SK-N-SH (cell line): ENCODE measurements around the gene MPZL1. TPM values are rescaled to one million over a fixed set of nuclear protein-coding genes. Genes with fewer than 3 reads are reported as not detected.

Source experiments
- CTCF ChIA-PET: fragments of 300-600, 350-600 bp; formaldehyde crosslinking; extraction: SDS; loops from one replicate; lab custom pipeline; 2021; lab: Yijun Ruan, JAX
- POLR2A ChIA-PET: fragments of 350-600 bp; sonication (Branson Sonifier 250); formaldehyde crosslinking; extraction: SDS; loops from one replicate; lab custom pipeline; 2020; ENCODE audit warnings: antibody characterized with exemption, inconsistent platforms; lab: Yijun Ruan, JAX
- DNase-seq: peaks from one replicate; pipeline ENCODE4 v3.0.0; 2012
- H2AFZ ChIP-seq: fragments of 200-600 bp; sonication (generic); 2 replicates; pipeline ENCODE4 v1.8.1; 2016; ENCODE audit warnings: antibody characterized with exemption, mild to moderate bottlenecking, low read depth
- H3F3A ChIP-seq: fragments of 200-600 bp; sonication (generic); replicated peaks from 2 replicates; pipeline ENCODE3; 2016; ENCODE audit warnings: antibody characterized with exemption, mild to moderate bottlenecking; ENCODE audit not compliant: insufficient read depth
- H3K27ac ChIP-seq, 2 experiments: fragments of 200-500 bp in 1 of 2; fragments of 200-600 bp in 1 of 2; sonication (Bioruptor generic) in 1 of 2; sonication (generic), shearing (Covaris generic) in 1 of 2; 2 replicates each; pipeline versions ENCODE4 v1.5.1 to v1.6.1; 2014 to 2016; ENCODE audit warnings: low read depth in 2 of 2, inconsistent platforms in 1 of 2, low read length in 1 of 2, mild to moderate bottlenecking in 1 of 2, mixed read lengths in 1 of 2
- H3K27me3 ChIP-seq: fragments of 200-600 bp; sonication (generic), shearing (Covaris generic); 2 replicates; pipeline ENCODE4 v1.6.1; 2016; ENCODE audit warnings: mixed run types; ENCODE audit not compliant: insufficient read depth
- H3K36me3 ChIP-seq, 2 experiments: fragments of 200-500 bp in 1 of 2; fragments of 200-600 bp in 1 of 2; sonication (Bioruptor generic) in 1 of 2; sonication (generic) in 1 of 2; replicated peaks in 1 of 2; 2 replicates each; pipeline versions ENCODE3 to v1.5.1; 2014 to 2016; ENCODE audit warnings: low read length in 1 of 2, mild to moderate bottlenecking in 1 of 2; ENCODE audit not compliant: insufficient read depth in 2 of 2, control insufficient read depth in 1 of 2
- H3K4me1 ChIP-seq, 2 experiments: fragments of 200-500 bp in 1 of 2; fragments of 200-600 bp in 1 of 2; sonication (Bioruptor generic) in 1 of 2; sonication (generic), shearing (Covaris generic) in 1 of 2; 2 replicates each; pipeline versions ENCODE4 v1.5.1 to v1.6.1; 2014 to 2016; ENCODE audit warnings: low read depth in 1 of 2, low read length in 1 of 2, mixed run types in 1 of 2; ENCODE audit not compliant: insufficient read depth in 2 of 2, control insufficient read depth in 1 of 2
- H3K4me2 ChIP-seq: fragments of 200-600 bp; sonication (generic), shearing (Covaris generic); 2 replicates; pipeline ENCODE4 v1.6.1; 2017; ENCODE audit warnings: mixed run types
- H3K4me3 ChIP-seq, 2 experiments: fragments of 200-500 bp in 1 of 2; fragments of 200-600 bp in 1 of 2; sonication (Bioruptor generic) in 1 of 2; sonication (generic), shearing (Covaris generic) in 1 of 2; 2 replicates each; pipeline versions ENCODE4 v1.5.1 to v1.8.1; 2014 to 2016; ENCODE audit warnings: low read depth in 2 of 2, inconsistent platforms in 1 of 2, low read length in 1 of 2, mild to moderate bottlenecking in 1 of 2, mixed read lengths in 1 of 2, moderate library complexity in 1 of 2
- H3K79me2 ChIP-seq: fragments of 200-600 bp; sonication (generic); 2 replicates; pipeline ENCODE4 v1.8.1; 2017; ENCODE audit warnings: mild to moderate bottlenecking; ENCODE audit not compliant: insufficient read depth
- H3K9ac ChIP-seq: fragments of 200-600 bp; sonication (generic); 2 replicates; pipeline ENCODE4 v1.6.1; 2017; ENCODE audit warnings: mixed run types
- H3K9me2 ChIP-seq: fragments of 200-600 bp; sonication (generic); 2 replicates; pipeline ENCODE4 v1.6.1; 2017; ENCODE audit warnings: mixed run types
- H3K9me3 ChIP-seq: fragments of 200-600 bp; sonication (generic); 2 replicates; pipeline ENCODE4 v1.6.1; 2017; ENCODE audit warnings: mixed run types, mild to moderate bottlenecking, moderate library complexity
- H4K20me1 ChIP-seq: fragments of 200-600 bp; sonication (generic); 2 replicates; pipeline ENCODE4 v1.6.1; 2017; ENCODE audit warnings: mild to moderate bottlenecking, mixed run types; ENCODE audit not compliant: insufficient read depth
- CHD2 ChIP-seq: fragments of 150-350 bp; IDR thresholded peaks from 2 replicates; pipeline ENCODE4 v1.6.1; 2018; ENCODE audit warnings: low read length; ENCODE audit not compliant: partially characterized antibody
- ELF1 ChIP-seq: IDR thresholded peaks from 2 replicates; pipeline ENCODE4 v1.4.0; 2012
- EP300 ChIP-seq, 2 experiments: IDR thresholded peaks; 2 replicates each; pipeline versions ENCODE4 v1.4.0 to v1.6.1; 2012; ENCODE audit warnings: borderline replicate concordance in 1 of 2, low read depth in 1 of 2, low read length in 1 of 2
- FOXM1 ChIP-seq: IDR thresholded peaks from 2 replicates; pipeline ENCODE4 v1.4.0; 2012; ENCODE audit warnings: low read depth, mild to moderate bottlenecking
- GATA2 ChIP-seq: sonication (generic); formaldehyde crosslinking; IDR thresholded peaks from 2 replicates; pipeline ENCODE4 v1.5.0; 2020; ENCODE audit warnings: mild to moderate bottlenecking, missing genetic modification reagents
- JUND ChIP-seq: IDR thresholded peaks from 2 replicates; pipeline ENCODE4 v1.4.0; 2012
- MAX ChIP-seq: IDR thresholded peaks from 2 replicates; pipeline ENCODE4 v1.4.0; 2012; ENCODE audit warnings: low read depth
- REST ChIP-seq: IDR thresholded peaks from 2 replicates; pipeline ENCODE4 v1.6.1; 2012; ENCODE audit warnings: mild to moderate bottlenecking, low read depth, low read length, moderate library complexity
- RFX5 ChIP-seq: IDR thresholded peaks from 2 replicates; pipeline ENCODE4 v1.6.1; 2012; ENCODE audit warnings: mild to moderate bottlenecking, improper control_type of control experiment, low read length
- RXRA ChIP-seq: IDR thresholded peaks from 2 replicates; pipeline ENCODE4 v1.4.0; 2012; ENCODE audit warnings: low read depth, mild to moderate bottlenecking, borderline replicate concordance
- SMC3 ChIP-seq: IDR thresholded peaks from 2 replicates; pipeline ENCODE4 v1.6.1; 2012; ENCODE audit warnings: low read depth, low read length, improper control_type of control experiment
- USF2 ChIP-seq: fragments of 150-350 bp; IDR thresholded peaks from 2 replicates; pipeline ENCODE4 v1.6.1; 2017; ENCODE audit warnings: antibody characterized with exemption, low read length, low read depth, borderline replicate concordance
- ZBTB33 ChIP-seq: IDR thresholded peaks from 2 replicates; pipeline ENCODE4 v1.4.0; 2012; ENCODE audit warnings: low read depth, borderline replicate concordance
- WGBS: methylation state at CpG from one replicate; pipeline ENCODE4 v1.1.6; 2017; ENCODE audit warnings: low lambda C conversion rate; 5-methylcytosine and 5-hydroxymethylcytosine counted together
- polyA plus RNA-seq, 3 experiments: library from polyadenylated mRNA; depleted of rRNA; stranded (reverse); fragments of >200 nt; gene quantifications; 2 replicates each; pipeline ENCODE4 v1.2.3, GENCODE V29; 2012

MPZL1 gene
- polyA plus RNA-seq, 1 of the 3 experiments (the other 2 are of a cell fraction), result 27.3 TPM

- Histone ChIP-seq H3K9me3 (no peaks in the 10 kb centered on the region), H3K4me2 (no peak overlapping the region), H3F3A (peaks cover 28% of the 10 kb centered on the region), H4K20me1 (no peaks in the 10 kb centered on the region), H3K27ac (no peak overlapping the region), H2AFZ (no peak overlapping the region), H3K4me1 (peaks cover 0 to 11% of the 10 kb centered on the region in 2 experiments; a peak in 2 of 4 replicates), H3K4me3 (no peak overlapping the region), H3K9me2 (no peaks in the 10 kb centered on the region), H3K36me3 (peaks cover 0 to 3% of the 10 kb centered on the region in 2 experiments), H3K9ac (no peak overlapping the region), H3K27me3 (no peaks in the 10 kb centered on the region), H3K79me2 (no peaks in the 10 kb centered on the region)
- CTCF ChIA-PET, result interaction anchor here (1.0 kb wide), 1 partner anchor 282 kb away, joined by 3 read pairs; no protein-coding TSS in a partner anchor
- WGBS, result 70% methylated on average over 4 of the region's 4 CpGs
- POLR2A ChIA-PET, result interaction anchor here (0.5 kb wide), 1 partner anchor 191 kb away, joined by 3 read pairs; no protein-coding TSS in a partner anchor
- no peak for TF ChIP-seq FOXM1
- no peak for TF ChIP-seq ZBTB33
- no peak for TF ChIP-seq ELF1
- TF ChIP-seq USF2, result no peak
- no peak for TF ChIP-seq RXRA
- TF ChIP-seq EP300 (IDR thresholded peaks at IDR 0.05; ENCODE audit: borderline replicate concordance in 1 of 2, low read depth in 1 of 2, low read length in 1 of 2), result no peak
- no peak for TF ChIP-seq MAX
- TF ChIP-seq RFX5, result no peak
- TF ChIP-seq SMC3, result no peak
- TF ChIP-seq REST, result no peak
- no peak for TF ChIP-seq GATA2 (CRISPR knock-in tag)
- TF ChIP-seq CHD2, result no peak
- no peak for TF ChIP-seq JUND
- no peak for DNase-seq
Measured at GRCh38 chr1:167799747-167800146, 78.0 kb downstream of the MPZL1 start.
